Prostate gland (tissue), 2 donors: Measurements from ENCODE around the gene POC1B. TPM values are rescaled to one million over a fixed set of nuclear protein-coding genes. Genes with fewer than 3 reads are reported as not detected.

ENCODE experiments used
- DNase-seq: peaks from one replicate; pipeline ENCODE4 v3.0.0-alpha.2; 2019; ENCODE audit warnings: low spot score
- H3K27ac ChIP-seq, 2 donors: fragments of 200-600 bp; sonication (generic); 2 replicates each; pipeline ENCODE4 v1.5.1; 2017 to 2019
- H3K27me3 ChIP-seq: fragments of 200-600 bp; sonication (generic); replicated peaks from 2 replicates; pipeline ENCODE4 v1.5.1; 2019; ENCODE audit not compliant: insufficient read depth
- H3K36me3 ChIP-seq, 2 donors: fragments of 200-600 bp; sonication (generic); 1 replicate in 1 of 2; 2 replicates in 1 of 2; pipeline versions ENCODE4 v1.5.1 to v1.8.1; 2017 to 2019
- H3K4me1 ChIP-seq: fragments of 200-600 bp; sonication (generic); replicated peaks from 2 replicates; pipeline ENCODE4 v1.5.1; 2019
- H3K4me3 ChIP-seq, 2 donors: fragments of 200-600 bp; sonication (generic); 2 replicates each; pipeline ENCODE4 v1.5.1; 2017 to 2019
- H3K9me3 ChIP-seq: fragments of 200-600 bp; sonication (generic); 2 replicates; pipeline ENCODE4 v1.5.1; 2017
- POLR2A ChIP-seq: fragments of 450-650 bp; IDR thresholded peaks from one replicate; pipeline ENCODE4 v1.6.1; 2016; ENCODE audit warnings: antibody characterized with exemption, mild to moderate bottlenecking
- POLR2AphosphoS5 ChIP-seq: sonication (generic); formaldehyde crosslinking; IDR thresholded peaks from one replicate; pipeline ENCODE4 v1.6.1; 2017; ENCODE audit warnings: antibody characterized with exemption
- WGBS: methylation state at CpG from one replicate; pipeline ENCODE4 v1.1.5; 2018; 5-methylcytosine and 5-hydroxymethylcytosine counted together
- intact Hi-C: fragments of 100-400 bp; cut with DNase I; formaldehyde crosslinking; loops from one replicate; pipeline ENCODE4 v1.14.2; 2022
- total RNA-seq, 2 donors: library from RNA; depleted of rRNA; stranded (reverse); fragments of >200 nt; gene quantifications; one replicate each; pipeline ENCODE4 v1.1.0, GENCODE V29; 2016
- TF ChIP-seq, protein P1 (sequence below), 4 experiments: fragments of 200-600 bp in 2 of 4; fragments of 450-650 bp in 2 of 4; sonication (generic) in 2 of 4; IDR thresholded peaks; 1 replicate in 3 of 4; 2 replicates in 1 of 4; pipeline ENCODE4 v1.5.1; 2016 to 2019; ENCODE audit warnings: antibody characterized with exemption in 4 of 4, mild to moderate bottlenecking in 2 of 4, moderate library complexity in 2 of 4

Gene POC1B
- total RNA-seq, 2 donors from 2014 or later, result 11.1 to 15.8 TPM

- Histone ChIP-seq H3K36me3 (no peaks in the 10 kb centered on the region), H3K4me3 (no peak overlapping the region), H3K9me3 (no peaks in the 10 kb centered on the region), H3K27ac (no peak overlapping the region), H3K27me3 (no peaks in the 10 kb centered on the region), H3K4me1 (no peaks in the 10 kb centered on the region)
- no peak for DNase-seq
- TF ChIP-seq POLR2AphosphoS5 (no peak), POLR2A (no peak)
- TF ChIP-seq, protein P1, sequence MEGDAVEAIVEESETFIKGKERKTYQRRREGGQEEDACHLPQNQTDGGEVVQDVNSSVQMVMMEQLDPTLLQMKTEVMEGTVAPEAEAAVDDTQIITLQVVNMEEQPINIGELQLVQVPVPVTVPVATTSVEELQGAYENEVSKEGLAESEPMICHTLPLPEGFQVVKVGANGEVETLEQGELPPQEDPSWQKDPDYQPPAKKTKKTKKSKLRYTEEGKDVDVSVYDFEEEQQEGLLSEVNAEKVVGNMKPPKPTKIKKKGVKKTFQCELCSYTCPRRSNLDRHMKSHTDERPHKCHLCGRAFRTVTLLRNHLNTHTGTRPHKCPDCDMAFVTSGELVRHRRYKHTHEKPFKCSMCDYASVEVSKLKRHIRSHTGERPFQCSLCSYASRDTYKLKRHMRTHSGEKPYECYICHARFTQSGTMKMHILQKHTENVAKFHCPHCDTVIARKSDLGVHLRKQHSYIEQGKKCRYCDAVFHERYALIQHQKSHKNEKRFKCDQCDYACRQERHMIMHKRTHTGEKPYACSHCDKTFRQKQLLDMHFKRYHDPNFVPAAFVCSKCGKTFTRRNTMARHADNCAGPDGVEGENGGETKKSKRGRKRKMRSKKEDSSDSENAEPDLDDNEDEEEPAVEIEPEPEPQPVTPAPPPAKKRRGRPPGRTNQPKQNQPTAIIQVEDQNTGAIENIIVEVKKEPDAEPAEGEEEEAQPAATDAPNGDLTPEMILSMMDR (IDR thresholded peaks at IDR 0.05), result no peak
- intact Hi-C loops, result no loop called here
- WGBS, result 94% methylated on average over 9 of the region's 9 CpGs
Measured at GRCh38 chr12:89494411-89495231, 31.2 kb downstream of the POC1B start.

DNA sequence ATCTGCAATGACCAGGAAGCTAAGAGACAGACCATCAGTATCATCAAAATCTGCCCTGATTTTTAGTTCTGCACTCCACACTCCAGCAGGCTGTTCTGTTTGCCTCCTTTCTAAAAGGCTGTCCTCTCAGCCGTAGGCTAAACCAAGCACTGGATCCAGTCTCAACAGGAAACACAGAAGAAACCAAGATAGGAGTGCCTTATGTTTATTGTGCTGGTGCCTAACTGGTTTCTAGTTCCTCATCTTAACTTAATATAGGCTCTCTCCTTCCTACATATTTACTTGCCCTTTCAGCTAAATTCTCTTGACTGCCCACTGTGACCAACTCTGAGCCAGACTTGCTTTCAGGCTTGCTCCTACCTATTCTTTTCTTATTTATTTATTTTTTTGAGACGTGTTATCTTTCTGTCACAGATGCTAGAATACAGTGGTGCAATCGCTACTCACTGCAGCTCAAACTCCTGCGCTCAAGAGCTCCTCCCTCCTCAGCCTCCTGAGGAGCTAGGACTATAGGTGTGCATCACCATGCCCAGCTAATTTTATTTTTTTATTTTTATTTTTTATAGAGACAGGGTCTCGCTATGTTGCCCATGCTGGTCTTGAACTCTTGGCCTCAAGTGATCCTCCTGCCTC, 32.1 kb downstream of the POC1B start:
- H3K9me3 ChIP-seq, result no peaks in the 10 kb centered on the region
- no peak overlapping the region for H3K27ac ChIP-seq
- no peaks in the 10 kb centered on the region for H3K27me3 ChIP-seq
- 91% methylated on average over 5 of the region's 5 CpGs for WGBS
- H3K4me1 ChIP-seq, result no peaks in the 10 kb centered on the region
- no peak for DNase-seq
- intact Hi-C loops, result no loop called here
- no peaks in the 10 kb centered on the region for H3K36me3 ChIP-seq
- no peak overlapping the region for H3K4me3 ChIP-seq
- TF ChIP-seq, protein P1 (IDR thresholded peaks at IDR 0.05), result no peak
- TF ChIP-seq POLR2AphosphoS5 (no peak), POLR2A (no peak)

- H3K4me3 ChIP-seq, result no peak overlapping the region
Measured at GRCh38 chr12:89492883-89493282, 33.0 kb downstream of the POC1B start.

GRCh38 chr12:89490922-89491321, 34.9 kb downstream of the POC1B start:
- 94% methylated on average over 1 of the region's 1 CpG for WGBS
- Histone ChIP-seq H3K27ac (no peak overlapping the region), H3K4me3 (no peak overlapping the region), H3K36me3 (no peaks in the 10 kb centered on the region), H3K4me1 (no peaks in the 10 kb centered on the region), H3K9me3 (no peaks in the 10 kb centered on the region), H3K27me3 (no peaks in the 10 kb centered on the region)
- intact Hi-C loops, result no loop called here
- no peak for DNase-seq
- TF ChIP-seq, protein P1 (IDR thresholded peaks at IDR 0.05), result no peak
- no peak for TF ChIP-seq POLR2AphosphoS5
- TF ChIP-seq POLR2A, result no peak

More at GRCh38 chr12:89492883-89493282, 33.0 kb downstream of the POC1B start:
- Histone ChIP-seq H3K27me3 (no peaks in the 10 kb centered on the region), H3K36me3 (no peaks in the 10 kb centered on the region), H3K4me1 (no peaks in the 10 kb centered on the region), H3K27ac (no peak overlapping the region), H3K9me3 (no peaks in the 10 kb centered on the region)
- intact Hi-C loops, result no loop called here
- TF ChIP-seq POLR2A (no peak), POLR2AphosphoS5 (no peak)
- TF ChIP-seq, protein P1 (IDR thresholded peaks at IDR 0.05), result no peak
- 52% methylated on average over 5 of the region's 5 CpGs for WGBS
- no peak for DNase-seq
